Nephron progenitor cell (in vitro differentiated cells): Measurements from ENCODE around the gene LONP2.

ENCODE experiments used
- DNase-seq: peaks from one replicate; pipeline ENCODE4 v3.0.0; 2021
- H3K27ac Mint-ChIP-seq: 2 replicates; pipeline ENCODE4 v1.8.0; 2021; ENCODE audit warnings: mild to moderate bottlenecking, moderate library complexity, mixed read lengths
- H3K27me3 Mint-ChIP-seq: 2 replicates; pipeline ENCODE4 v1.8.0; 2021; ENCODE audit warnings: mild to moderate bottlenecking, low read depth, mixed read lengths; ENCODE audit not compliant: poor library complexity
- H3K36me3 Mint-ChIP-seq: 2 replicates; pipeline ENCODE4 v1.8.0; 2021; ENCODE audit warnings: low read depth, mixed read lengths
- H3K4me1 Mint-ChIP-seq: 2 replicates; pipeline ENCODE4 v1.8.0; 2021; ENCODE audit warnings: mixed read lengths
- H3K4me3 Mint-ChIP-seq: 2 replicates; pipeline ENCODE4 v1.8.0; 2021; ENCODE audit warnings: mild to moderate bottlenecking, moderate library complexity, mixed read lengths
- H3K9me3 Mint-ChIP-seq: 2 replicates; pipeline ENCODE4 v1.8.0; 2021; ENCODE audit warnings: mild to moderate bottlenecking, moderate library complexity, mixed read lengths
- TF ChIP-seq, protein P1 (sequence below): fragments of 200-600 bp; sonication (generic); IDR thresholded peaks from 2 replicates; pipeline ENCODE4 v1.5.0; 2021; ENCODE audit warnings: antibody characterized with exemption

LONP2 gene

GRCh38 chr16:48218473-48218872, 25.6 kb upstream of the LONP2 start:
- Mint-ChIP-seq H3K9me3 (no peaks in the 10 kb centered on the region), H3K4me1 (peaks cover 5% of the 10 kb centered on the region), H3K27ac (no peak overlapping the region), H3K36me3 (no peaks in the 10 kb centered on the region), H3K4me3 (no peak overlapping the region), H3K27me3 (peaks cover 14% of the 10 kb centered on the region)
- DNase-seq = no peak
- TF ChIP-seq, protein P1, sequence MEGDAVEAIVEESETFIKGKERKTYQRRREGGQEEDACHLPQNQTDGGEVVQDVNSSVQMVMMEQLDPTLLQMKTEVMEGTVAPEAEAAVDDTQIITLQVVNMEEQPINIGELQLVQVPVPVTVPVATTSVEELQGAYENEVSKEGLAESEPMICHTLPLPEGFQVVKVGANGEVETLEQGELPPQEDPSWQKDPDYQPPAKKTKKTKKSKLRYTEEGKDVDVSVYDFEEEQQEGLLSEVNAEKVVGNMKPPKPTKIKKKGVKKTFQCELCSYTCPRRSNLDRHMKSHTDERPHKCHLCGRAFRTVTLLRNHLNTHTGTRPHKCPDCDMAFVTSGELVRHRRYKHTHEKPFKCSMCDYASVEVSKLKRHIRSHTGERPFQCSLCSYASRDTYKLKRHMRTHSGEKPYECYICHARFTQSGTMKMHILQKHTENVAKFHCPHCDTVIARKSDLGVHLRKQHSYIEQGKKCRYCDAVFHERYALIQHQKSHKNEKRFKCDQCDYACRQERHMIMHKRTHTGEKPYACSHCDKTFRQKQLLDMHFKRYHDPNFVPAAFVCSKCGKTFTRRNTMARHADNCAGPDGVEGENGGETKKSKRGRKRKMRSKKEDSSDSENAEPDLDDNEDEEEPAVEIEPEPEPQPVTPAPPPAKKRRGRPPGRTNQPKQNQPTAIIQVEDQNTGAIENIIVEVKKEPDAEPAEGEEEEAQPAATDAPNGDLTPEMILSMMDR = no peak

DNA sequence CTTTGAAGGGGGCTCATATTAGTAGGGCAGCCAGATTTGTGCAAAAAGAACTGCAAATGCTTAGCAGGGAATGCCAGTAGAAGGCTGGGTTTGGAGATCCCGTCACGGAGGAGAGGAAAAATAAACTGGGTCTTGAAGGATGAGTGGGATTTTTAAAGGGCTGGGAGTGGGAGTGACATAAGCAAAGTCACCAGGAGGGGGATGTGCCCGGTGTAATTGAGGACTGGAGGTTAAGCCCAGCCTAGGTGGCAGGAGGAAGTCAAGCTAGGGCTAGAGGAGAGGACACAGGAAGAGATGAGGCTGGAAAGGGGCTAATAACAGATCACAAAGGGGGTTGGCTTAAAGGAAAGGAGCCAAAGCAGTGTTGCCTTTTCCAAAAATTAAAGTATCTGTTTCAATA, 23.2 kb upstream of the LONP2 start:
- no peak overlapping the region for H3K27ac Mint-ChIP-seq
- peaks cover 5% of the 10 kb centered on the region for H3K4me1 Mint-ChIP-seq
- H3K9me3 Mint-ChIP-seq = no peaks in the 10 kb centered on the region
- peaks cover 23% of the 10 kb centered on the region for H3K27me3 Mint-ChIP-seq
- TF ChIP-seq, protein P1 = no peak
- H3K4me3 Mint-ChIP-seq = no peak overlapping the region
- no peaks in the 10 kb centered on the region for H3K36me3 Mint-ChIP-seq
- DNase-seq = no peak

DNA sequence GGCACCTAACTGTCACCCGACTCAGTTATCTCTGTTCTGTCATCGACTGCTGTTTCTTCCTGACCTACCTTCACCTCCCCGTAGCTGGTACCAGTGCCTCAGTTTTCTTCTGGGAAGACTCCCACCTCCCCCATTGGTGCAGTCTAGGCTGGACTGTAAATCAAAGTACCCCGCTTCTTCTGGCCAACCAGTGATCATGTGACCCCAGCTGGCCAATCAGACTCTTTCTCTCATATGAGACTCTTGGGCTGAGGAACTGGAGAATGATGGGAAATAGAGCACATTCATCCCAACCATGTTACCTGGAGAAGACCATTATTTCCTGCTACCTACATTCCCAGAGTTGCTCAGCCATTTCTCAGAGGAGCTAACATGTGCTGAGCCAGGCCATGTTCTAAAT, 20.6 kb upstream of the LONP2 start:
- TF ChIP-seq, protein P1 = no peak
- DNase-seq = no peak
- Mint-ChIP-seq H3K36me3 (no peaks in the 10 kb centered on the region), H3K9me3 (no peaks in the 10 kb centered on the region), H3K27me3 (peaks cover 20% of the 10 kb centered on the region), H3K4me3 (no peak overlapping the region), H3K4me1 (peaks cover 5% of the 10 kb centered on the region), H3K27ac (no peak overlapping the region)

DNA sequence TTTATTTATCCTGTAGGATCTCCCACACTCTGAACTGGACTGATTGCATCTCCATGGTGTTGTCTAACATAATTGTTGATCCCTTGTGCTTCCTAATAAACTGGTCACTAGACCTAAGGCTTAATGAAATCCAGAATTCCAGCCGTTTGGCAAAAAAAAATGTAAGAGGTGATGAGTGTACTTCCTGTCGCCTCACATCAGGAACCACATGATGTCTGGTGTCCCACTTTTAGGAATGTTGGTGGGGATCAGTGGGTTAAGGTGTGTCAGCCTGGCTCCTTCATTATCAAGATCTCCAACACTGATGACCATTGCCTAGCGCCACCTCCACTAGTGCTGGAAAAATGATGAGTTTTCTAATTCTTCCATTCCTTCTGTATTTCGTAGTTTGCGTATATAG, 18.6 kb upstream of the LONP2 start:
- Mint-ChIP-seq H3K4me3 (no peak overlapping the region), H3K27me3 (peaks cover 20% of the 10 kb centered on the region), H3K27ac (no peak overlapping the region), H3K4me1 (peaks cover 5% of the 10 kb centered on the region), H3K9me3 (no peaks in the 10 kb centered on the region), H3K36me3 (no peaks in the 10 kb centered on the region)
- TF ChIP-seq, protein P1 = no peak
- DNase-seq = no peak

GRCh38 chr16:48231727-48232492, 12.2 kb upstream of the LONP2 start:
- Mint-ChIP-seq H3K27ac (no peak overlapping the region), H3K9me3 (no peaks in the 10 kb centered on the region), H3K4me1 (no peaks in the 10 kb centered on the region), H3K27me3 (peaks cover 5% of the 10 kb centered on the region), H3K4me3 (no peak overlapping the region), H3K36me3 (no peaks in the 10 kb centered on the region)
- TF ChIP-seq, protein P1 = peak; percentile 46
- peak; percentile 28 for DNase-seq

- peaks cover 5% of the 10 kb centered on the region for H3K27me3 Mint-ChIP-seq
- TF ChIP-seq, protein P1 = no peak
- H3K9me3 Mint-ChIP-seq = no peaks in the 10 kb centered on the region
- no peak for DNase-seq
- no peak overlapping the region for H3K4me3 Mint-ChIP-seq
- H3K36me3 Mint-ChIP-seq = no peaks in the 10 kb centered on the region
- no peak overlapping the region for H3K27ac Mint-ChIP-seq
- H3K4me1 Mint-ChIP-seq = no peaks in the 10 kb centered on the region
These were observed 11.5 kb upstream of the LONP2 start for GRCh38 chr16:48232493-48233040.
